Measurements from ENCODE around the gene GNG8.
A peak's percentile ranks its signal among the peaks of the same experiment; 100 is the strongest.

The GNG8 gene

GRCh38 chr19:46610413-46610775, 25.6 kb downstream of the GNG8 start:
- no peak for TF ChIP-seq CTCF (conservative IDR thresholded peaks at IDR 0.05; ENCODE audit: low read depth, low read length)
- no peaks in the 10 kb centered on the region; the same call in 1 of the 2 replicates for H3K36me3 ChIP-seq (ENCODE audit: insufficient read depth)

GRCh38 chr19:46609511-46610412, 26.2 kb downstream of the GNG8 start:
- Histone ChIP-seq H3K4me3 (IDR thresholded peaks at IDR 0.05; ENCODE audit: insufficient read depth, low read depth, low read length) (no peak overlapping the region), H3K4me2 (no peak overlapping the region), H4K20me1 (ENCODE audit: insufficient read depth) (no peaks in the 10 kb centered on the region), H3K9ac (no peak overlapping the region), H3K27ac (no peak overlapping the region), H2AFZ (ENCODE audit: low read depth) (no peak overlapping the region), H3K27me3 (ENCODE audit: insufficient read depth, low read depth) (peaks cover 36% of the 10 kb centered on the region), H3K36me3 (ENCODE audit: insufficient read depth) (no peaks in the 10 kb centered on the region; the same call in 1 of the 2 replicates), H3K4me1 (ENCODE audit: low read depth, poor library complexity, severe bottlenecking) (peaks cover 24% of the 10 kb centered on the region), H3K79me2 (ENCODE audit: insufficient read depth, low read depth) (no peaks in the 10 kb centered on the region)
- TF ChIP-seq CTCF (conservative IDR thresholded peaks at IDR 0.05; ENCODE audit: low read depth, low read length): no peak

More at GRCh38 chr19:46610413-46610775, 25.6 kb downstream of the GNG8 start:
- Histone ChIP-seq H4K20me1 (ENCODE audit: insufficient read depth) (no peaks in the 10 kb centered on the region), H3K27ac (no peak overlapping the region), H3K9ac (no peak overlapping the region), H3K4me1 (ENCODE audit: low read depth, poor library complexity, severe bottlenecking) (peaks cover 24% of the 10 kb centered on the region), H3K27me3 (ENCODE audit: insufficient read depth, low read depth) (peaks cover 42% of the 10 kb centered on the region), H3K4me2 (peak overlapping the region; percentile 71; the same call in 1 of the 2 replicates), H3K4me3 (IDR thresholded peaks at IDR 0.05; ENCODE audit: insufficient read depth, low read depth, low read length) (no peak overlapping the region), H3K79me2 (ENCODE audit: insufficient read depth, low read depth) (no peaks in the 10 kb centered on the region), H2AFZ (ENCODE audit: low read depth) (no peak overlapping the region)

- Histone ChIP-seq H3K4me1 (ENCODE audit: low read depth, poor library complexity, severe bottlenecking) (peaks cover 29% of the 10 kb centered on the region), H3K79me2 (ENCODE audit: insufficient read depth, low read depth) (peaks cover 10% of the 10 kb centered on the region; the same call in 1 of the 2 replicates), H3K4me3 (IDR thresholded peaks at IDR 0.05; ENCODE audit: insufficient read depth, low read depth, low read length) (no peak overlapping the region), H4K20me1 (ENCODE audit: insufficient read depth) (no peaks in the 10 kb centered on the region; the same call in 1 of the 2 replicates), H3K27me3 (ENCODE audit: insufficient read depth, low read depth) (peaks cover 26% of the 10 kb centered on the region), H3K36me3 (ENCODE audit: insufficient read depth) (no peaks in the 10 kb centered on the region; the same call in 1 of the 2 replicates), H3K4me2 (no peak overlapping the region), H2AFZ (ENCODE audit: low read depth) (no peak overlapping the region), H3K27ac (no peak overlapping the region), H3K9ac (no peak overlapping the region)
- TF ChIP-seq CTCF (conservative IDR thresholded peaks at IDR 0.05; ENCODE audit: low read depth, low read length): no peak
Observed at GRCh38 chr19:46608581-46609345, 27.2 kb downstream of the GNG8 start.

- H3K27me3 ChIP-seq (ENCODE audit: insufficient read depth, low read depth): peaks cover 21% of the 10 kb centered on the region; the same call in 1 of the 2 replicates
- H3K4me2 ChIP-seq: no peak overlapping the region
- H3K79me2 ChIP-seq (ENCODE audit: insufficient read depth, low read depth): peaks cover 16% of the 10 kb centered on the region; the same call in 1 of the 2 replicates
- H3K27ac ChIP-seq: no peak overlapping the region
- TF ChIP-seq CTCF (conservative IDR thresholded peaks at IDR 0.05; ENCODE audit: low read depth, low read length): no peak
- H3K9ac ChIP-seq: no peak overlapping the region
- no peak overlapping the region for H2AFZ ChIP-seq (ENCODE audit: low read depth)
- peaks cover 4% of the 10 kb centered on the region; the same call in 1 of the 2 replicates for H4K20me1 ChIP-seq (ENCODE audit: insufficient read depth)
- H3K36me3 ChIP-seq (ENCODE audit: insufficient read depth): no peaks in the 10 kb centered on the region; the same call in 1 of the 2 replicates
- H3K4me1 ChIP-seq (ENCODE audit: low read depth, poor library complexity, severe bottlenecking): peaks cover 35% of the 10 kb centered on the region
- H3K4me3 ChIP-seq (IDR thresholded peaks at IDR 0.05; ENCODE audit: insufficient read depth, low read depth, low read length): no peak overlapping the region
Observed at GRCh38 chr19:46608178-46608577, 27.8 kb downstream of the GNG8 start.

Measured in KMS-11 (cell line).